Measurements from ENCODE around the gene IL10.

- TF ChIP-seq POLR2A (IDR thresholded peaks at IDR 0.05) = no peak
- no peak for TF ChIP-seq CTCF (IDR thresholded peaks at IDR 0.05)
- no peak for TF ChIP-seq POLR2AphosphoS5 (IDR thresholded peaks at IDR 0.05)
- TF ChIP-seq EP300 (IDR thresholded peaks at IDR 0.05) = no peak
Observed at GRCh38 chr1:206797534-206798383, 25.5 kb upstream of the IL10 start.

All from suprapubic skin (tissue), 4 donors.